ENCODE results near the gene LARP4B. TPM values are rescaled to one million over a fixed set of nuclear protein-coding genes. Genes with fewer than 3 reads are reported as not detected.

Gene LARP4B
- total RNA-seq, 1 donor from 2014 or later, result 78.3 TPM

DNA sequence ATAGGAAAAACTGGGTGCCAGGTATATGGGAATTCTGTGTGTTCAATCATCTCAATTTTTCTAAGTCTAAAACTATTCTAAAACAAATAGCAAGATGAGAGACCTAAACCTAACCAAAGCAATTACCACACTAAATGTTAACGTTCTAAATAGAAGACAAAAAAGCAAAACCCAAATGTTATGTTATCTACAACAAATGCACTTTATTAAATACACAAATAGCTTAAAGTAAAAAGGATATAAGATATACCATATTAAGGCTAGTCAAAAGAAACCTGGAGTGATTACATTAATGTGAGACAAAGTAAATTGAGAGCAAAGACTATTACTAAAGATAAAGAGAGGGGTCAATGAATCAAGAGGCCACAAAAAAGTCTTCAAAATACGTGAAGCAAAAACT, 81.4 kb downstream of the LARP4B start:
- no peaks in the 10 kb centered on the region for H3K36me3 ChIP-seq
- intact Hi-C loops (cut with DNase I), result no loop called here
- no peak overlapping the region for H3K4me3 ChIP-seq
- H3K27ac ChIP-seq, result no peak overlapping the region
- H3K27me3 ChIP-seq, result no peaks in the 10 kb centered on the region
- no peak for TF ChIP-seq POLR2A (IDR thresholded peaks at IDR 0.05)
- peaks cover 11% of the 10 kb centered on the region for H3K4me1 ChIP-seq
- no peak for DNase-seq (ENCODE audit: extremely low spot score in 2 of 2)
- H3K9me3 ChIP-seq, result no peaks in the 10 kb centered on the region

DNA sequence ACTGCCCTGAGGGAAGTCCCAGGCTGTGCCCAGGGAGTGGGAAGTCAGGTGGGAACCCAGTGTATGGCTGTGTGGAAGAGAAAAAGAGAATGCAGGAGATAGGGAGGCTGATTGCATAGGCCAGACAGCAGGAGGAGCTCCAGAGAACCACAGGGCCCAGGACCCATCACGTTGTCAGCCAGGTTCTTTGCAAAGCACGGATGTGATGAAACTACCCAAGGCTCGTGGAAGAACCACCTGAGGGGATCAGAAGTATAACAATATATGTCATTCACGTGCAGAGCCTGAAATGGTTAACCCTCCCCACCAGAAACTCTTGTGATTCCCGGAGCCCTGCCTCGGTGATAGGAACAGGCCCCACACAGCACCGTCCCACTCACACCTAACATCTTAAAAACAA, 83.6 kb downstream of the LARP4B start:
- no peaks in the 10 kb centered on the region for H3K9me3 ChIP-seq
- DNase-seq (ENCODE audit: extremely low spot score in 2 of 2), result no peak
- H3K4me1 ChIP-seq, result peaks cover 11% of the 10 kb centered on the region
- H3K27me3 ChIP-seq, result no peaks in the 10 kb centered on the region
- TF ChIP-seq POLR2A (IDR thresholded peaks at IDR 0.05), result no peak
- TF ChIP-seq POLR2AphosphoS5 (IDR thresholded peaks at IDR 0.05; ENCODE audit: insufficient read depth in 1 of 2, low read depth in 1 of 2), result no peak
- TF ChIP-seq, protein P1, sequence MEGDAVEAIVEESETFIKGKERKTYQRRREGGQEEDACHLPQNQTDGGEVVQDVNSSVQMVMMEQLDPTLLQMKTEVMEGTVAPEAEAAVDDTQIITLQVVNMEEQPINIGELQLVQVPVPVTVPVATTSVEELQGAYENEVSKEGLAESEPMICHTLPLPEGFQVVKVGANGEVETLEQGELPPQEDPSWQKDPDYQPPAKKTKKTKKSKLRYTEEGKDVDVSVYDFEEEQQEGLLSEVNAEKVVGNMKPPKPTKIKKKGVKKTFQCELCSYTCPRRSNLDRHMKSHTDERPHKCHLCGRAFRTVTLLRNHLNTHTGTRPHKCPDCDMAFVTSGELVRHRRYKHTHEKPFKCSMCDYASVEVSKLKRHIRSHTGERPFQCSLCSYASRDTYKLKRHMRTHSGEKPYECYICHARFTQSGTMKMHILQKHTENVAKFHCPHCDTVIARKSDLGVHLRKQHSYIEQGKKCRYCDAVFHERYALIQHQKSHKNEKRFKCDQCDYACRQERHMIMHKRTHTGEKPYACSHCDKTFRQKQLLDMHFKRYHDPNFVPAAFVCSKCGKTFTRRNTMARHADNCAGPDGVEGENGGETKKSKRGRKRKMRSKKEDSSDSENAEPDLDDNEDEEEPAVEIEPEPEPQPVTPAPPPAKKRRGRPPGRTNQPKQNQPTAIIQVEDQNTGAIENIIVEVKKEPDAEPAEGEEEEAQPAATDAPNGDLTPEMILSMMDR (IDR thresholded peaks at IDR 0.05), result no peak
- intact Hi-C loops (cut with DNase I), result no loop called here
- no peak overlapping the region for H3K4me3 ChIP-seq
- no peak overlapping the region for H3K27ac ChIP-seq
- H3K36me3 ChIP-seq, result peaks cover 0 to 12% of the 10 kb centered on the region in 2 donors

DNA sequence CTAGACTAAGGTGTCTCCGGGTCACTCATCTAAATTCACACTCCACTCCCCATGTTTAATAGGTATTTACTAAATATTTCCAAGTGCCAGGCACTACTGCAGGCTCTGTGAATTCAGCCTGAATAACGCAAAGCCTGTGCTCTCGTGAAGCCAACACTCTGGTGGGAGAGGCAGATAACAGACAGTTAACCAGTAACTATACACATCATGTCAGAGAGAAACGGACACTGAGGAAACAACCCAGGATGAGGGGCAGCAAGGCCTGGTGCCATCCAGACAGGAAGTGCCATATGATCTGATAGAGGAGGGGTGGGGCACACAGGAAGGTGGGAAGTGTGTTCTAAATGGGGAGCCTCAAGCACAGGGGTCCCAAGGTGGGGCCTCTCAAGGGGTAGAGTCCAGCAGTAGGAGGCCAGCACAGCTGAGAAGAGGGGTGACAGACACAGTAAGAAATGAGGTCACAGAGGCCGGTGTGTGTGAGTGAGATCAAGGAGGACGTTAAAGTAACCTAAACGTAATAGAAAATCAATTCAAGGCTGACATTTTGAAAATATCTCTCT, 85.3 kb downstream of the LARP4B start:
- no peak for DNase-seq (ENCODE audit: extremely low spot score in 2 of 2)
- no peak overlapping the region for H3K4me3 ChIP-seq
- intact Hi-C loops (cut with DNase I), result no loop called here
- peaks cover 0 to 28% of the 10 kb centered on the region in 2 donors for H3K36me3 ChIP-seq
- H3K27me3 ChIP-seq, result no peaks in the 10 kb centered on the region
- TF ChIP-seq POLR2A (IDR thresholded peaks at IDR 0.05) (no peak), POLR2AphosphoS5 (IDR thresholded peaks at IDR 0.05; ENCODE audit: insufficient read depth in 1 of 2, low read depth in 1 of 2) (no peak)
- TF ChIP-seq, protein P1 (IDR thresholded peaks at IDR 0.05), result no peak
- peaks cover 11% of the 10 kb centered on the region for H3K4me1 ChIP-seq
- no peak overlapping the region for H3K27ac ChIP-seq
- H3K9me3 ChIP-seq, result no peaks in the 10 kb centered on the region

DNA sequence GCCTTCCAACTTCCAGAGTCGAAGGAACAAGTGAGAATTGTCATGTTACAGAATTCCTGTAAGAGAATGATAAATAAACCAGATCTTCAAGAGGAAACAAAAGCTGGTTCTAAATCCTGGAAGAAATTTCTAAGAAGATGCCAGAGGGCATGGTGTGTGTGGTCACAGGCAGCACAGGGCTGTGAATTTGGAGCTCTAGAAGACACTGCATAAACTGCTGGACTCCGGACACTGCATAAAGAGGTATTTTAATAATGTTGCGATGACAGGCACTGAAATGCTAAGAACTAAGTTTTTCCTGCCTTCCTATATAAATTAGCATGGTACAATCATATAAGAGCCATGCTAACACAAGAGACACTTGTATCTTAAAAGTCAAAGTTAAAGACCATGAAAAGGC, 86.0 kb downstream of the LARP4B start:
- Histone ChIP-seq H3K27ac (no peak overlapping the region), H3K27me3 (no peaks in the 10 kb centered on the region), H3K36me3 (peaks cover 0 to 31% of the 10 kb centered on the region in 2 donors), H3K9me3 (no peaks in the 10 kb centered on the region), H3K4me3 (no peak overlapping the region), H3K4me1 (peaks cover 11% of the 10 kb centered on the region)
- DNase-seq (ENCODE audit: extremely low spot score in 2 of 2), result no peak
- TF ChIP-seq POLR2AphosphoS5 (IDR thresholded peaks at IDR 0.05; ENCODE audit: insufficient read depth in 1 of 2, low read depth in 1 of 2) (no peak), POLR2A (IDR thresholded peaks at IDR 0.05) (no peak)
- TF ChIP-seq, protein P1 (IDR thresholded peaks at IDR 0.05), result no peak
- intact Hi-C loops (cut with DNase I), result no loop called here

DNA sequence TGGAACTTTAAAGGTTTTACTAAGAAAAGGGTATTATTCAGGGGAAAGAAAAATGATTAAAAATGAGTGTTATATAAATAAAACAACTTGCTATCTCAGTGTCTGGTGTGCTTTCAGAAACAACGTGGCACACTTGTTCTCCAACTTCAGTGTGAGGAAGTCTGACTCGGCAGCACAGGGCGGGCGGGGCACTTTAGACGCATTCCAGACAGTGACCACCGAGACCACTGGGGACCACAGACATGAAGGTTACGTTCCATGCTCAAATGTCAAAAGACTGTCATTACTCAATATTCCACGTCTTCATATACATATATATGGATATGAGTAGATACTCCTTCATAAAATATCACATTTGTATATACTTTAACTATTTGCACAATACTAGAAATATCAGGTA, 87.0 kb downstream of the LARP4B start:
- Histone ChIP-seq H3K27me3 (no peaks in the 10 kb centered on the region), H3K36me3 (peaks cover 0 to 38% of the 10 kb centered on the region in 2 donors), H3K9me3 (no peaks in the 10 kb centered on the region), H3K27ac (no peak overlapping the region), H3K4me1 (peaks cover 11% of the 10 kb centered on the region), H3K4me3 (no peak overlapping the region)
- no peak for DNase-seq (ENCODE audit: extremely low spot score in 2 of 2)
- TF ChIP-seq, protein P1 (IDR thresholded peaks at IDR 0.05), result no peak
- TF ChIP-seq POLR2AphosphoS5 (IDR thresholded peaks at IDR 0.05; ENCODE audit: insufficient read depth in 1 of 2, low read depth in 1 of 2) (no peak), POLR2A (IDR thresholded peaks at IDR 0.05) (no peak)
- intact Hi-C loops (cut with DNase I), result no loop called here

Measured in vagina (tissue), 2 donors.